ENCODE data around the gene CHST9.

Gene CHST9

GRCh38 chr18:27081701-27082100 lies 103.4 kb downstream of the CHST9 start:
- DNase-seq: no peak

GRCh38 chr18:27075828-27076227 lies 109.3 kb downstream of the CHST9 start:
- DNase-seq: no peak

- no peak for DNase-seq
These were observed 111.7 kb downstream of the CHST9 start for GRCh38 chr18:27073404-27073830.

GRCh38 chr18:27064673-27065072 lies 120.4 kb downstream of the CHST9 start:
- no peak for DNase-seq

GRCh38 chr18:27062802-27063201 lies 122.3 kb downstream of the CHST9 start:
- no peak for DNase-seq

GRCh38 chr18:27061488-27062095 lies 123.5 kb downstream of the CHST9 start:
- DNase-seq: no peak

- DNase-seq: no peak
These were observed 127.4 kb downstream of the CHST9 start for GRCh38 chr18:27057519-27058234.

GRCh38 chr18:27054926-27055325 lies 130.2 kb downstream of the CHST9 start:
- no peak for DNase-seq

- no peak for DNase-seq
These were observed 135.1 kb downstream of the CHST9 start for GRCh38 chr18:27049969-27050368.

GRCh38 chr18:27045342-27045741 lies 139.8 kb downstream of the CHST9 start:
- no peak for DNase-seq

- no peak for DNase-seq
These were observed 142.9 kb downstream of the CHST9 start for GRCh38 chr18:27042177-27042576.

GRCh38 chr18:27040796-27041195 lies 144.3 kb downstream of the CHST9 start:
- no peak for DNase-seq

GRCh38 chr18:27033722-27034121 lies 151.4 kb downstream of the CHST9 start:
- DNase-seq: no peak

- DNase-seq: no peak
These were observed 154.7 kb downstream of the CHST9 start for GRCh38 chr18:27030421-27030820.

GRCh38 chr18:27022477-27022876 lies 162.6 kb downstream of the CHST9 start:
- DNase-seq: no peak

GRCh38 chr18:27017901-27018500 lies 167.1 kb downstream of the CHST9 start:
- no peak for DNase-seq

- no peak for DNase-seq
These were observed 170.3 kb downstream of the CHST9 start for GRCh38 chr18:27014841-27015240.

- no peak for DNase-seq
These were observed 174.3 kb downstream of the CHST9 start for GRCh38 chr18:27010784-27011183.

GRCh38 chr18:27009293-27009692 lies 175.8 kb downstream of the CHST9 start:
- DNase-seq: no peak

- DNase-seq: no peak
These were observed 176.5 kb downstream of the CHST9 start for GRCh38 chr18:27008575-27008974.

- DNase-seq: no peak
These were observed 177.2 kb downstream of the CHST9 start for GRCh38 chr18:27007880-27008279.

GRCh38 chr18:27005589-27005988 lies 179.5 kb downstream of the CHST9 start:
- no peak for DNase-seq

- no peak for DNase-seq
These were observed 180.9 kb downstream of the CHST9 start for GRCh38 chr18:27004056-27004829.

- no peak for DNase-seq
These were observed 185.3 kb downstream of the CHST9 start for GRCh38 chr18:26999797-27000196.
